Stimulated activated CD4-positive, alpha-beta T cell treated with anti-CD3 and anti-CD28 coated beads, Interleukin-12 subunit alpha, Interleukin-12 subunit beta, amount 100 ng/mL, for 48 hours (primary cell): ENCODE measurements around the gene CFAP58.
A peak's percentile ranks its signal among the peaks of the same experiment; 100 is the strongest.

ENCODE experiments used
- DNase-seq, 3 donors: peaks; one replicate each; pipeline ENCODE4 v3.0.0-alpha.2; 2020; ENCODE audit warnings: low read depth in 2 of 3, low spot score in 1 of 3

CFAP58 gene

GRCh38 chr10:104321725-104322415, 31.8 kb upstream of the CFAP58 start:
- no peak for DNase-seq

DNA sequence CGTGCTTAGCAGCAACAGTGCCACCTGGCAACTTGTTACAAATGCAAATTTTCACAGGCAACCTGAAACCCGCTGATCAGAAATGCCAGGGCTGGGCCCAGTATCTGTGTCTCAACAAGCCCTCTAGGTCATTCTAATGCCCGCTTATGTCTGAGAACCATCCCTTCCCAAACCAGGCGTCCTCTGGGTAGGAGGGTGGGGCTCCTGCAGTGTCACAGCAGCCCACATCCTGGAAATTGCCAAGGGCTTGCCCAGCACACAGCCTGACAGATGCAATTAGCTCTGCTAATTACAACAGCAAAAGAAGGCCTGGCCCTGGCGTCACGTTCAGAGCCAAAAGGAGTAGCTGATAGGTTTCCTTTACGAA, 31.2 kb upstream of the CFAP58 start:
- DNase-seq = no peak

DNA sequence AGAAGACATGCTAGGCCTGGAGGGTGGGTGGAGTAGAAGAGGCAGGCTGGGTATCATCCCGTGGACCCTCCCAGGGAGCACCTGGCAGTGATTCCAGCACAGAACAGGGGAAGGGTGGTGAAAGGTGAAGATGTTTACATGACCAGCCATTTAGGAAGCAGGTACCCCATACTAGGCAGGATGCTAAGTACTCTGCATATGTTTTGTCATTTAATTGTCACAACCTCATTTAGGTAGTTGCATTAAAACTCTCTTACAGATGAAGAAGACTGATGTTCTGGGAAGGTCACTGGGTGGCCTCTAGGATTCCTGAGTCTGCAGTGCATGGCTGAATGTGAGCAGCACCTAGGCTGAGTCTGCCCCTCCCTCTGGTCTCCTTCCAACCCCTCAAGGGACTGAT, 30.5 kb upstream of the CFAP58 start:
- DNase-seq = no peak

- no peak for DNase-seq
Measured at GRCh38 chr10:104323760-104324201, 29.9 kb upstream of the CFAP58 start.

- DNase-seq = no peak
Measured at GRCh38 chr10:104324221-104324686, 29.4 kb upstream of the CFAP58 start.

DNA sequence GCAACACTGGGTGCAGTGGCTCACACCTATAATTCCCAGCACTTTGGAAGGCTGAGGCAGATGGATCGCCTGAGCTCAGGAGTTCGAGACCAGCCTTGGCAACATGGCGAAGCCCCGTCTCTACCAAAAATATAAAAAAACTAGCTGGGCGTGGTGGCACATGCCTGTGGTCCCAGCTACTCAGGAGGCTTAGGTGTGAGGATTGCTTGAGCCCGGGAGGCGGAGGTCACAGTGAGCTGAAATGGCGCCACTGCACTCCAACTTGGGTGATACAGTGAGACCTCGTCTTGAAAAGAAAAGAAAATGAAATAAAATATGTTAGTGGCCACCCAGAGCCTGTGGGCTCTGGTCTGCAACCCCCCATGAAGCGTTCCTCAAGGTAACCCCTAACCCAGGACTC, 28.7 kb upstream of the CFAP58 start:
- no peak for DNase-seq

- no peak for DNase-seq
Measured at GRCh38 chr10:104325436-104326435, 27.9 kb upstream of the CFAP58 start.

GRCh38 chr10:104326991-104327610, 26.5 kb upstream of the CFAP58 start:
- DNase-seq = no peak

- DNase-seq = no peak
Measured at GRCh38 chr10:104327745-104328645, 25.6 kb upstream of the CFAP58 start.

GRCh38 chr10:104328646-104328895, 25.1 kb upstream of the CFAP58 start:
- no peak for DNase-seq

DNA sequence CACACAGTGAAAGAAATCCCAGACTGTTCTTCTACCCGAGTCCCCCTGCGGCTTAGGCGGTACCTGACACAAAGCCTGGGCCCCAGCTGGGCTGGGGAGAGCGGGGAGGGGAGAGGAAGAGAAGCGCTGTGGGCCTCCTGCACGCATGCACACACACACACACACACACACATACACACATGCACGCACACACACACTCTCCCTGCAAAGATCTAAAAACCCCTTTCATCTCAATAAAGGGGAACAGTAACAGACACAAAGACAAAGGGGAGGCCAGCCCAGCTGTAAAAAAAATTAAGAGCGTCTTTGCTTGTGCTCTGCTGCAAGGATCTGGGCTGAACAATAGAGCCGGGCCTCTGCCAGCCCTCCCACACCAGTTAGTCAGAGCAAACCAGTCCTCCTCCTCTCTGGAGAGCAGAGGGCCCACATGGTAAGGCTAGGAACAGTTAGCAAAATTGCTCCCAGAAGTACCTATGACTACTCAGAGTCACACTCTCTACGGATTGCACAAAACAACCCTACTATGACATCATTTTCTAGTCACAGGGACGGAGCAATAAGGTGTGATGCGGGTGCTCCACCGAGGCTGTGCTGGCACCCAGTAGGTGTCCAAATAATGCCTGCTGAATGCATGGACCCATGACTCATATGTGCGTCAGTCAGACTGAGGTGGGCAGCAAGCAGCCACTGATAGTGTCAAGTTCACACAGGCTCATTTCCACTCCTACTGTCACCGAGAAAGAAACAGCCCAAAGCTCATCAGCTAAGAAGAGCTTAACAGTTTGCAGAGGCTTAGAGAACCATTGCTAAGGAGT, 24.5 kb upstream of the CFAP58 start:
- DNase-seq = peak; percentile 68 to 79 (median 75)

GRCh38 chr10:104329735-104330134, 23.9 kb upstream of the CFAP58 start:
- DNase-seq = no peak

DNA sequence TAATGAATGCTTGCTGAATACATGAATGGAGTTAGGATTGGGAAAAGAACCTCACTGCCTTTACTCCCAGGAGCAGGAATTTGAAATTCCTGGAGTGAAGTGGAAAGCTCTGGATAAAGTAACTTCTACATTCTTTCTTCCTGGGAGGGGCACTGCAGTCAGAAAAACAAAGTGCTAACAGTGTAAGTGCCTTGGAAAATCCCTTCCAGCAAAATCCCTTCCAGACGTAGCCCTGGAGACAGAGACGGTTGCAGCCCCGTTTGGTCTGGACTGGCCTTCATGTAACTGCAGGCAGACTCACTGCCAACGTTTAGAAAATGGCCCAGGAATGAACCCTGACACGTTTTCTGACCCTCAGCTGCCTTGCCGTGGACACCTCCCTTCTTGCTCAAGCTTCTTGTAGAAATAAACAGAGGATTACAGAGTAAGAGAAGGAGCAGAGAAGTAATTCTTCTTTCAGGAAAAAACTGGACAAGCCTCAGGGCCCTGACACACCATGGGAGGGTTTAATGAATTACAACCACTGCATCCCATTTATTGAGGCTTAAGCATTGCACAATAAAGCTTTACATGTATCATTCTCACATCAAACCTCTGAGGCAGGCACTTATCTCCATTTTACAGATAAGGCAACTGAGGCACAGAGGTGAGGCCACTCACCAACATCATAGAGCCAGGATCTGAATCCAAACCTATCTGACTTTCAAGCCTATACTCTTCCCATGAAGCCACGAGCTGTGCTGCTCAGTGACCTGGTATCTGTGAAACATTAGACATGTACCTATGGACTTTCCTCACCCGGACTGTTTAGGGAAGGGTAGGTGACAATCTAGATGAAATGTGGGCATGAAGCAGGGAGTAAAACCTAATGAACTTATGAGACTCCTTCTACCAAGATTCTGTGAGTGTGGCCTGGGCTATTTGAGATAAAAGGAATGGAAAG, 23.2 kb upstream of the CFAP58 start:
- no peak for DNase-seq

DNA sequence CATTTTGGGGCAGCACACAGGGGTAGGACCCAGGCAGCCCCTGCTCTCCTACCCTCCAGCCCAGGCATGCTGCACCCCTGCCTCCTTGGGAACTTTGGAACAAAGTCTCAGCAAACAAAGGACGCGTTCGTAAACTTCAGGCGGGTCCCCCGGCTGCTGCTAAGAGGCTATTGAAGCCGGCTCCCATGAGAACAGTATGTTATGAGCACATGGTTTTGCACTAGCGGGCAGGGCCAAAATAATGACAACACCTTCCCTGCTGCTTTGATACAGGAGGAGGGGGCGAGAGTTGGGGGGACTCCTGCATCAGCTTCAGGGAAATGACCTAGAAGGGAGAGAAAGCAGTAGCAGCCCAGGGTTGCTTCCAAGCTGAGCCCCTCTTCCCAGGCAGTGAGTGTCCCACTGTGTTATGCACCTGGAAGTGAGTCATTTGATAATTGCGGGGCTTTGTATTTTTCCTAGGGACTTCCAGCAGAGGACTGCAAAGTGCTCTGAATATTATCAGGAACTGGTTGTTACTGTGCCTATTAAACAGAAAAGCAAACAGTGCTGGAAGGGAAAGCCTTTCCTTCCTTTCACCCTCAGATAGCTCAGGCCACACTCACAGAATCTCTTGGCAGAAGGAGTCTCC, 22.3 kb upstream of the CFAP58 start:
- no peak for DNase-seq

DNA sequence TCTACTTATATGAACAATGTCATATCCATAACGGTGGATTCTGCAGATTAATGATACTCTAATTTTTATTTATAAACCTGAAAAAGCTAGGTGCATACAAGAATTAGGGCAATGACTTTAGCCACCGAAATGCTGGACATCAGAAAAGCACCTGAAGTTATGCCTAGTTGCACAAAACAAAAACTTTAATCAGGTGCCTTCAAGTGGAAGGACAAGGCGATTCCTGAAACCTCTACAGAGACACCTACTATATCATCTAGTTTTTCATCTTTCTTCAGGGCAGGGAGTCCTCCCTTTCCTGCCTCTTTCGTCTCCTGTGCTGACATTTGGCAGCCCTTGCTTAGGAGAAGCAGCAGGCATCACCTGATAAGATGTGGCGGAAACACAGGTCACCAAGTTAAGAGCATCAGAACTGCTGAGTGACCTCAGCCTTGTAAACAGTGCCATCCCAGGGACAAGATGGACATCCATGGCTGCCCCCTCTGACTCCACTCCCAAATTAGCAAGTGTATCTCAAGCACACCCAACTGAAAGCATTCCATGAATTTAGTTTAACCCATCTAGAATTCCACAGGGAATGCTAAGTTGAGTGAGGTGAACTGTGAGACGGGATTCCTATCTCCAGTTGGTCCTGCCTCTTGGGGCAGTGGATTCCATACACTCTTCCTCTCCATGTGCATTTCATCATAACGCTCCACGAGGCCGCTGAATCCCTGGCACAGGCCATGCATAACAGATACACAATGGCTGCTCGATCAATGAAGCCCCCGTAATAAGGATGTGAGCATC, 21.2 kb upstream of the CFAP58 start:
- no peak for DNase-seq

- no peak for DNase-seq
Measured at GRCh38 chr10:104333032-104333727, 20.5 kb upstream of the CFAP58 start.

DNA sequence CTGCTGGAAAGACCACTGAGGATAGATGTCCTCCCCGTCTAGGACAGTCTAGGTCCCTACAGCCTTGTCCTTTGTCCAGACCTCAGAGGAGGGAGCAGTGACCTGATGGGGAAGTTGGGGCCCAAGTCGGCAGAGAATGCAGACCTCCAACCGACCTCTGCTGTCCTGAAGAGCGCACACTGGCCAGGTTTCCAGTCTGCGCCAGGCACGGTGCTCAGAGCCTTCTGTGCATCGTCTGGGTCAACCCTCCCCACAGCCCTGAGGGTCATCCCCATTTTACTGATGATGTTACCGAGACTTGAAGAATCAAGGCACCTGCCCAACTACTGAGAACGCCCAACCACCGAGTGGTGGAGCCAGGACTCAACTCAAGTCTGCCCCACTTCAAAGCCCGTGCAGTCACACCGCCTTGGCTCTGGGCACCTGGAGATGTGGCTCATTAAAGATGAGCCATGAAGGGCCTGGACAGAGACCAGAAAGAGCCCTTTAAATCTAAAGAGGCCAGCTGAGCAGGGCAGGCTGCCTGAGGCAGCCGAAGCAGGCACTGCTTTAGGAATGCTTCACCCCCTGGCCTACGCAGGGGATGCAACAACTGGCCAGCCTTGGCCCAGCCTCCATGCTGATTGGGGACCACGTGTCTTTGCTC, 19.8 kb upstream of the CFAP58 start:
- DNase-seq = no peak
